ENCODE results near the gene C1orf74.

C1orf74 gene

GRCh38 chr1:209769971-209770370 is 14.4 kb downstream of the C1orf74 start:
- no peak for DNase-seq (ENCODE audit: low read depth)

DNA sequence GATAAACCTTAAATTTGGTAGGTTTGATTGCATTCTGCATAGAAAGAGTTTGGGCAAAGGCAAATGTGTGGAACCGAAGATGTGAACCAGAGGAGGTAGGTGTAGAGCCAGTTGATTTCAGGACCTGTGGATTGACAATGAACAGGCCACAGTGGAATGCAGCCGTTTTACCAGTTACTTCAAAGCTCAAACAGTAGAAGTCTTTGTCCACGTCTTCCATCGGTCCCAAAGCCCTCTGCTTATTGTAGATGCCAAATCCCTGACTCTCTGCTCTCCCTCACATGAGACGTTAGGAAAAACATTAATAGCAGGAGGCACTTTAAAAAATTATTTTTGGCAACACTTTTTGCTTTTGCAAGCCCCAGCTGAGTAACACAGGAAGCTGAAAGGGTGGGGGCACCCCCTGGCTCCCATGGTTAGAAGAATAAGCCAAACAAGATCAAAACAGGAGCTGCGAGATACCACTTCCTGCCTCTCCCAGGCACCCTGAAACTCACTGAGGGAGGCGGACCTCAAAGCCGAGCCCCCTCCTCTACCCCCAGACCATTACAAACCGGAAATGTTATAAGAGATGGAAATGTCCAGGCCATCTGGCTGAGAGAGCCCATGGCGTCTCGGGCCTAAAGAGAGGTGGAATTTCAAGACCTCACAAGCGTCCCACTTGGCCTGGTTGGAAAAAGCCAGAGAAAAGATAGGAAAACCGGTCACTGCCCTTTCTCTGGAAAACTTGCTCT is 15.0 kb downstream of the C1orf74 start:
- DNase-seq (ENCODE audit: low read depth), result peak; percentile 64

- DNase-seq (ENCODE audit: low read depth), result peak; percentile 63
Observed at GRCh38 chr1:209768354-209768774, 16.0 kb downstream of the C1orf74 start.

- DNase-seq (ENCODE audit: low read depth), result no peak
Observed at GRCh38 chr1:209767706-209768105, 16.7 kb downstream of the C1orf74 start.

DNA sequence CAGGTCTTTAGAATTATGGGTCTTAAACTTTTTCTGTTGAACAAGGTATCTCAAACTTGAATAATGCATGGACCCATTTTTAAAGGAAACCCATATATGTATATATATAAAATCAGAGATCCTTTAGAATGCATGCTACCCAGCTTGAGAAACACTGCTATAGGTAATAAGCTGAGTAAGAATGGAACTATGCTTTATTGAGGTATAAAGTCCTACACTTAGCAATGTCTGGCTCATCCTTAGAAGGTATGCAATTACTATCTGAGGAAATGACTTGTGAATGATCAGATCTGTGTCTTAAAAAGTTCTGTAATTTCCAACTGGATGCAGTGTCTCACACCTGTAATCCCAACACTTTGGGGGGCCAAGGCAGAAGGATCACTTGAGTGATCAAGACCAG is 17.3 kb downstream of the C1orf74 start:
- DNase-seq (ENCODE audit: low read depth), result no peak

- no peak for DNase-seq (ENCODE audit: low read depth)
Observed at GRCh38 chr1:209766051-209766450, 18.3 kb downstream of the C1orf74 start.

- DNase-seq (ENCODE audit: low read depth), result no peak
Observed at GRCh38 chr1:209761011-209761635, 23.2 kb downstream of the C1orf74 start.

DNA sequence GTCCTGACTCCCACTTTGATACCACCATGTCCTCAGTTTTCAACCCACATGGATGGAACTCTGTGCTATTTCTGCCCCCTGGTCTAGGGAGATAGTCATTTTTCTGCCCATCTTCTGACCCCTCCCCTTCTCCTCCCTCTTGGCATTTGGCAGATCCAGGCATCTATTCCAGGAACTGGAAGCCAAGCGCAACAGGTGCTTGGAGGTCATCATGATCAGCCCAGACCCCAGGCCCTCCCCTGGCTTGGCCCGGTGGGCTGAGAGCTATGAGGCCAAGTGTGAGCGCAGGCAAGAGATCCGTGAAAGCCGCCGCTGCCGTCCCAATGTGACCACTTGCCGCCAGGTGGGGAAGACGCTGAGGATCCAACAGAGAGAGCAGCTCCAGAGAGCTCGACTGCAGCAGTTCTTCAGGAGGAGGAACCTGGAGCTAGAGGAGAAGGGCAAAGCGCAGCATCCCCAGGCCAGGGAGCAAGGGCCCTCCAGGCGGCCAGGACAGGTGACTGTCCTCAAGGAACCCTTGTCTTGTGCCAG is 24.5 kb downstream of the C1orf74 start:
- DNase-seq (ENCODE audit: low read depth), result no peak

DNA sequence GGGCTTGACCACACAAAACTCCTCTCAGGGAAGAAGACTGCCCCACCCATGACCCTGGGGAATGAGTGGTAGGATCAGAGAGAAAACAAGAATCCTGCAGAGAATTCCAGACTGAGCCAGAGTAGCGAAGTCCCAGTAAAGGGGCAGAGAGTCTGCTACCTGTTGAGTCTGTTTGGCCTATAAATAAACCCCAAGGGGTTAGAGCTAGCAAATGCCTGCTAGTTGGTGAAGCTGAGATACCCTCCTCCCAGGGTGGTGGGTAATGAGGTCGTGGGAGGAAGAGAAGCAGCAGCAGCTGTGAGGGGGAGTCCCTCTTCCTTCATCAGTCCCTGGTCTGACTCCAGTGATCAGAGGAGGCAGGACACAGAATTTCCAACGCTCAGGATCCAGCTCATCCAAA is 26.0 kb downstream of the C1orf74 start:
- DNase-seq (ENCODE audit: low read depth), result no peak

DNA sequence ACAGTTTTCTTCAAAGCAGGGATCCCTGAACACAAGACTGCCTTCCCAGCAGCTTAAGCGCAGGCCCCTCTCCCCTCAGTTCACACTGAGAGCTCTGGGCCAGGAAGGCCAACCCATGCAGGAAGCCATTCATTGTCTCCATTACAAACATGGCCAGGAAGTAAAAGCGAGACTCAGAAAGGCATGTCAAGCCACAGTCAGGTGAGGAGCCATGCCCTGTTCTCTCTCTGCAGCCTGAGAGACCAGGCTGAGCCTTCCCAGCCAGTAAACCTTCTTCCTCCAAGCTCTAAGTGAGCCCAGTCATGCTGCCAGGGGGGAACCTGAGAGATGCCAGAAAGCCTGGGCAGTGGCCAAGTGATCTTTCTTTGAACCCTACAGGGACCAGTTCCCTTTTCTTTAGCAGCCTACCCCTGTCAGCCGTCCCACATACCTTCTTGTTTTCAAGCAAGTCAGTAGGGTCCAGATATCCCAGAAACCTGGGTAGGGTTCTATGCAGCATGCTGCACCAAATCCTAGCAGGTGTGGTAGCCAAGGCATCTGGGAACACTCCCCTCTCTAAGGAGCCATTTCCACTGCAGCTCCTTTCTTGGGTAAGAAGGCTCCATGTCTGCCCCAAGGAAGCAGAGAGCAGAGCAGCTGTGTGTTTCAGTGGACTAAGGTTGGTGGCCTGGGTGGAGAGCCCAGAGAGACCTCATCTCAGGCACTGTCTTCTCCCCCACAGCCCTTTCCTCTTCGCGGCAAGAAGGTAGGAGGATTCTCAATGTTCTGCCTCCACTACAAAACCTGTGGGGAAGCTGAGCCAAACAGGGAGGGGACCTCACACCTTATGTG is 27.5 kb downstream of the C1orf74 start:
- DNase-seq (ENCODE audit: low read depth), result no peak

DNA sequence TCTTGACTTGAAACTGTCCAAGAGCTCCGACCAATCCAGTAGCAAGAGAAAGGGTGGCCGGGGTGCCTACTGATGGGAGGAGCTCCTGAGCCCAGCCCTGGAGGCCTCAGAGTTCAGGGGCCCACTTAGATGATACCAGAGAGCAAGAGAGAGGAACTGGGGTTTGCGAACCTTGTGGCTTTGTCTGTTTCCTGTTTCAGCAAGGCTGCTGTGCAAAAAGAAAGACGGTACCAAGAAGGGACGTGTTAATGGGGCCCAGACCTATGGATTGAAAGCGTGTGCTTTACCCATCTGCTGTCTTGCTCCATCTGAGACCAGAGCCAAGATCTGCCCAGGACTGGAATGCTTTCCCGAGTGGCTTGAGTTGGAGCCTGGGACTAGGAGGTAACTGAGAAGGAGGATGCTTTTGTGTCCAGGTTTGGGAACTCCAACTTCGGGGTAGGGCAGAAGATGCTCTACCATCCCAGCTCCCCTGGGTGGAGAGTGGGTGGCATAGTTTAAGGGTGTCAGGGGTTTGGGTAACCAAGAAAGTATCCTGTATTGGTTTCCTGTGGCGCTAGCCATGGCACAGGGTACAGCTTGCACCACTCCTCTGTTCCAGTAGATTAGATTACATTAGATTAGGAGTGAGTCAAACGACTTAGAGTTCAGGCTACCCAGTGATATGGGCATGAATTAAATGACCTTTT is 28.3 kb downstream of the C1orf74 start, which contains the start of gene TRAF3IP3:
Gene TRAF3IP3, plus strand, starts transcription at position 128 of the 689 bp plus-strand sequence. CDS start 3,987 bp downstream, outside the sequence.
- peak; percentile 56 for DNase-seq (ENCODE audit: low read depth)

GRCh38 chr1:209755256-209755655 is 29.1 kb downstream of the C1orf74 start:
- DNase-seq (ENCODE audit: low read depth), result no peak

- no peak for DNase-seq (ENCODE audit: low read depth)
Observed at GRCh38 chr1:209752890-209753289, 31.5 kb downstream of the C1orf74 start.

DNA sequence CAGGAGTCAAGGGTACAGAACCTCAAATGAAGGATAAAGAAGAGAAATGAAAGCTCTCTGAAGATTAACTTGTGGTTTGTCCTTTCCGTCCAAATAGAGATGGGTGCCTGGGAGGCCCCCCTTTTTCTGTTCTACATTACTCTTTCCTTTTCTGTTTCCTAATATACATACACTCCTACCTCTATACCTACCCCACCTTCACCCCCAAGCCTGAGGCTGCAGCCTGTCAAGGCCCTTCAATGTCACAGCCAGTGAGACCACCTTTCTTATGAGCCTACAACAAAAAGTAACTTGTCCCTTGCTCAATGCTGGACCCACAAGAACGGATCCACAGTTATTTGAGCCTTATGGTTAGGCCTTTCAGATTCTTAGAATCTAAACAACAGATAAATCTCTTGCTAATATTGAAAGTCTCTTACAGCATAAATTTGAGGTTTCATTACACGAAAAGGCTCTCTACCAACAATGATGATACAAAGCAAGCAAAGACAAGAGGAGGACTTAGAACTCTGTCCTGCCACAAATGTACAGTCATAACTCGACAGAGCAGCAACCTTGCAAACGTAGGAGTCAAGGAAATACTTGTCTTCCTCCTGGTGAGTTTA is 32.6 kb downstream of the C1orf74 start:
- no peak for DNase-seq (ENCODE audit: low read depth)

DNA sequence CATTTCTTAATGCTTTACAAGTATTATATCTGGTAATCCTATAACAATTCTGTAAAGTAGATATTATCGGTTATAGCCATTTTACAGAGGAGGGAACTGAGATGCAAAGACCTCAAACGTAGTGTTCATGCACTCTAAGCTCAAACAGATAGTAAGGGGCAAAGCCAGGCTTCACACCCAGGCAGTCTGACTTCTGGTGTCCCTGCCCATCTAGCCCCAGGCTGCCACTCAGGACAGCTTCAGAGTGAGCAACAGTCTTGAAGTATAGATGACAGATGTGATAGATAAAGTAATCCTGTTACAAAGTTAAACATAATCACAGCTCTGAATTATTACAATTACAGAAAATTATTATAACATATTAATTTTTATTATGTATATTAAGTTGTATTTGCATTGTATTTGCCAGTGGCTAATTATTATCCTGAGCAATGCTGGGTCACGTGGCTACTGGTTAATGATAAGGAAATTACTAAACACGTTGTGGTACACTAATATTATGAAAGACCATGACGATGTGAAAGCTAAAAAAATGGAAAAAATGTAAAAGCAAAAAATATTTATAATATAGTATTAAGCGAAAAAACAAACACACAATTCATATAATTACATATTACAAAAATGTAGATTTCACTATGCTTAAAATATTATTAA is 34.6 kb downstream of the C1orf74 start:
- DNase-seq (ENCODE audit: low read depth), result no peak

GRCh38 chr1:209749205-209749604 is 35.2 kb downstream of the C1orf74 start:
- DNase-seq (ENCODE audit: low read depth), result no peak

- no peak for DNase-seq (ENCODE audit: low read depth)
Observed at GRCh38 chr1:209748620-209749019, 35.7 kb downstream of the C1orf74 start.

- DNase-seq (ENCODE audit: low read depth), result peak; percentile 82
Observed at GRCh38 chr1:209747580-209748262, 36.6 kb downstream of the C1orf74 start.

GRCh38 chr1:209746451-209747165 is 37.8 kb downstream of the C1orf74 start:
- no peak for DNase-seq (ENCODE audit: low read depth)

DNA sequence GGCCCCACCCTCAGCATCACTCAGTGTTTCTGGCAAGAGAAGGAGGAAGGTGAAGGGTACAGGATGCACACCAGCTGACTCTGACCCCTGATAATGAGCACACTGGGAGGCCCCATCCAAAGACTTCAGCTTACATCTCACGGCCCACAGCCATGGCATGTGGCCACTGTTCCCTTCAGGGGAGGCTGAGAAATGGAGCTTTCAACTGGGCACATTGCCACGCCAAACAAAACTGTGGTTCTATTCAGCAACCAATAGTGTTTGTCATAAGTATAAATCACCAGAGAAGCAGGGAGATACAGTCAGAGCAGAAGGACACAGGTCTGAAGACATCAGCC is 41.2 kb downstream of the C1orf74 start:
- DNase-seq (ENCODE audit: low read depth), result no peak

Measured in stimulated activated CD8-positive, alpha-beta memory T cell treated with anti-CD3 and anti-CD28 coated beads, Interleukin-4, amount 100 ng/mL, for 24 hours (primary cell).